Cardiac fibroblast (primary cell): ENCODE results near the gene GABRD.

Source experiments
- DNase-seq, 2 donors: peaks; one replicate each; pipeline versions ENCODE4 v3.0.0 to v3.0.0-alpha.2; 2010; ENCODE audit warnings: low read depth in 2 of 2
- H3K4me3 ChIP-seq, 2 donors: replicated peaks in 1 of 2; 1 replicate in 1 of 2; 2 replicates in 1 of 2; pipeline ENCODE4 v1.5.1; 2011; ENCODE audit warnings: low read depth in 2 of 2, low read length in 2 of 2, mild to moderate bottlenecking in 2 of 2, moderate library complexity in 1 of 2
- TF ChIP-seq, protein P1 (sequence below): IDR thresholded peaks from one replicate; pipeline ENCODE4 v1.5.1; 2011; ENCODE audit warnings: low read depth, mild to moderate bottlenecking, low read length, inconsistent platforms

Gene GABRD

GRCh38 chr1:2024451-2024850 is 5.3 kb downstream of the GABRD start:
- no peak for DNase-seq
- TF ChIP-seq, protein P1, sequence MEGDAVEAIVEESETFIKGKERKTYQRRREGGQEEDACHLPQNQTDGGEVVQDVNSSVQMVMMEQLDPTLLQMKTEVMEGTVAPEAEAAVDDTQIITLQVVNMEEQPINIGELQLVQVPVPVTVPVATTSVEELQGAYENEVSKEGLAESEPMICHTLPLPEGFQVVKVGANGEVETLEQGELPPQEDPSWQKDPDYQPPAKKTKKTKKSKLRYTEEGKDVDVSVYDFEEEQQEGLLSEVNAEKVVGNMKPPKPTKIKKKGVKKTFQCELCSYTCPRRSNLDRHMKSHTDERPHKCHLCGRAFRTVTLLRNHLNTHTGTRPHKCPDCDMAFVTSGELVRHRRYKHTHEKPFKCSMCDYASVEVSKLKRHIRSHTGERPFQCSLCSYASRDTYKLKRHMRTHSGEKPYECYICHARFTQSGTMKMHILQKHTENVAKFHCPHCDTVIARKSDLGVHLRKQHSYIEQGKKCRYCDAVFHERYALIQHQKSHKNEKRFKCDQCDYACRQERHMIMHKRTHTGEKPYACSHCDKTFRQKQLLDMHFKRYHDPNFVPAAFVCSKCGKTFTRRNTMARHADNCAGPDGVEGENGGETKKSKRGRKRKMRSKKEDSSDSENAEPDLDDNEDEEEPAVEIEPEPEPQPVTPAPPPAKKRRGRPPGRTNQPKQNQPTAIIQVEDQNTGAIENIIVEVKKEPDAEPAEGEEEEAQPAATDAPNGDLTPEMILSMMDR, result no peak
- no peak overlapping the region for H3K4me3 ChIP-seq

- TF ChIP-seq, protein P1, result no peak
- H3K4me3 ChIP-seq, result no peak overlapping the region
- no peak for DNase-seq
These were observed 5.7 kb downstream of the GABRD start for GRCh38 chr1:2024887-2025286.

GRCh38 chr1:2025491-2025981 is 6.4 kb downstream of the GABRD start:
- peak in 1 of 2 donors; percentile 2 for DNase-seq
- TF ChIP-seq, protein P1, result no peak
- no peak overlapping the region for H3K4me3 ChIP-seq

- DNase-seq, result no peak
- H3K4me3 ChIP-seq, result no peak overlapping the region
- TF ChIP-seq, protein P1, result no peak
These were observed 8.9 kb downstream of the GABRD start for GRCh38 chr1:2027961-2028583.

- TF ChIP-seq, protein P1, result no peak
- H3K4me3 ChIP-seq, result no peak overlapping the region
- DNase-seq, result no peak
These were observed 9.9 kb downstream of the GABRD start for GRCh38 chr1:2028870-2029560.

GRCh38 chr1:2029561-2029960 is 10.4 kb downstream of the GABRD start:
- no peak overlapping the region for H3K4me3 ChIP-seq
- no peak for DNase-seq
- TF ChIP-seq, protein P1, result no peak
